ENCODE measurements around the gene TBPL1. TPM values are rescaled to one million over a fixed set of nuclear protein-coding genes. Genes with fewer than 3 reads are reported as not detected.
"Not testable (repeated sequence)": the region's sequence is repeated elsewhere in the genome, so short reads cannot be mapped to it uniquely, and the experiment has no call there.

TBPL1 gene
- total and polyA plus RNA-seq, 9 of the 15 experiments (the other 6 are each of a cell fraction or from before 2014, with no cell fraction given): 78.1 to 152 (median 107) TPM

DNA sequence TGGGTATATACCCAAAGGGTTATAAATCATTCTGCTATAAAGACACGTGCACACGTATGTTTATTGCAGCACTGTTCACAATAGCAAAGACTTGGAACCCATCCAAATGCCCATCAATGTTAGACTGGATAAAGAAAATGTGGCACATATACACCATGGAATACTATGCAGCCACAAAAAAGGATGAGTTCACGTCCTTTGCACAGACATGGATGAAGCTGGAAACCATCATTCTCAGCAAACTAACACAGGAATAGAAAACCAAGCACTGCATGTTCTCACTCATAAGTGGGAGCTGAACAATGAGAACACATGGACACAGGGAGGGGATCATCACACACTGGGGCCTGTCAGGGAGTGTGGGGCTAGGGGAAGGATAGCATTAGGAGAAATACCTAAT lies 16.7 kb upstream of the TBPL1 start:
- H4K20me1 ChIP-seq (replicated peaks; ENCODE audit: control insufficient read depth, insufficient read depth, low read length); DNase-seq (ENCODE audit: extremely low read depth in 1 of 4, low spot score in 3 of 4); H3K79me2 ChIP-seq (ENCODE audit: control insufficient read depth, insufficient read depth, low read length); H3K9me3 ChIP-seq (replicated peaks; ENCODE audit: control insufficient read depth, insufficient read depth, low read depth, low read length); ATAC-seq; BruUV-seq (replicated peaks); FAIRE-seq; H3K4me3 ChIP-seq; H3K9me1 ChIP-seq (ENCODE audit: control insufficient read depth, insufficient read depth, low read length); H3K36me3 ChIP-seq (ENCODE audit: control insufficient read depth, insufficient read depth, low read length); H3K27ac ChIP-seq (ENCODE audit: extremely low read depth, low read depth, low read length); in situ Hi-C loops (cut with MboI); H3K27me3 ChIP-seq (ENCODE audit: control insufficient read depth in 2 of 2, insufficient read depth in 2 of 2, low read length in 2 of 2); H3K9ac ChIP-seq (ENCODE audit: insufficient read depth in 1 of 2, low read depth in 2 of 2, low read length in 2 of 2); H3K4me2 ChIP-seq (ENCODE audit: insufficient read depth, low read length); intact Hi-C loops (cut with micrococcal nuclease); H2AFZ ChIP-seq (ENCODE audit: low read depth, low read length); H3K4me1 ChIP-seq (replicated peaks in 1 of 2; ENCODE audit: control insufficient read depth in 2 of 2, insufficient read depth in 2 of 2, low read length in 2 of 2): not testable (repeated sequence)
- WGBS (ENCODE audit: insufficient coverage, low coverage, missing lambda C conversion rate): 61% methylated on average over 3 of the region's 3 CpGs
- TF ChIP-seq BCOR (IDR thresholded peaks at IDR 0.05) (peak; percentile 70), ZNF146 (CRISPR knock-in tag; IDR thresholded peaks at IDR 0.05; ENCODE audit: unreplicated experiment) (peak; percentile 95), NFIC (IDR thresholded peaks at IDR 0.05) (0 out of 2 replicates have a peak, but pooled peaks have one; percentile 7)
- CTCF ChIA-PET (ENCODE audit: low intra/inter-chr PET ratio): interaction anchor here (0.6 kb wide), 2 partner anchors 89 to 1408 kb away, joined by 3 read pairs; no protein-coding TSS in a partner anchor
- POLR2A ChIA-PET: interaction anchor here (1.1 kb wide), 1 partner anchor 37 kb away, joined by 3 read pairs; no protein-coding TSS in a partner anchor

DNA sequence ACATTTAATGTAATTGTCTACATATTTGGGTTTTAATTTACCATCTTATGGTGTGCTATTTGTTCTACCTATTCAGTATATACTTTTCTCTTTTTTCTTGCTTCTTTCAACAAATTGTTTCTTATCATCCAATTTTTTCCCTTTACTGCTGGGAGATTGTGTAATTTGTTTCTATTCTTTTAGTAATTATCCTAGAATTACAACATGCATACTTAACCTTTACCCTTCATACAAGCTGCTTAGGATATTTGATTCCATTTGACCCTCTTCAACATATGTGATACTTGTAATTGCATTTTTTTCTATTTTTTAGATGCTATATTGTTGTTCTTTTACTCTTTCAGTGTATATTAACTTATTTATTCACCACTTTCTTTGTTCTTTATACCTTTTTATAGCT lies 15.1 kb upstream of the TBPL1 start:
- in situ Hi-C loops (cut with MboI): no loop called here
- no peak for FAIRE-seq
- POLR2A ChIA-PET: interaction anchor here (0.9 to 1.7 kb wide), 3 partner anchors 12 to 53 kb away, joined by 3 to 4 read pairs (median 3); no protein-coding TSS in a partner anchor

More for the DNA sequence above, 15.1 kb upstream of the TBPL1 start:
- ATAC-seq (no peak), DNase-seq (ENCODE audit: extremely low read depth in 1 of 4, low spot score in 3 of 4) (no peak)
- CTCF ChIA-PET (ENCODE audit: low intra/inter-chr PET ratio): no interaction called here
- no peak overlapping the region for H3K27ac ChIP-seq (ENCODE audit: extremely low read depth, low read depth, low read length)
- 0 out of 2 replicates have a peak, but pooled peaks cover 3% of the 10 kb centered on the region for H3K9me3 ChIP-seq (replicated peaks; ENCODE audit: control insufficient read depth, insufficient read depth, low read depth, low read length)
- H3K4me3 ChIP-seq: no peak overlapping the region
- H3K9ac ChIP-seq (ENCODE audit: insufficient read depth in 1 of 2, low read depth in 2 of 2, low read length in 2 of 2): no peak overlapping the region
- no peaks in the 10 kb centered on the region for H3K79me2 ChIP-seq (ENCODE audit: control insufficient read depth, insufficient read depth, low read length)
- no peaks in the 10 kb centered on the region for H3K27me3 ChIP-seq (ENCODE audit: control insufficient read depth in 2 of 2, insufficient read depth in 2 of 2, low read length in 2 of 2)
- TF ChIP-seq CEBPG (CRISPR knock-in tag; IDR thresholded peaks at IDR 0.05) (no peak), CEBPG (tag; conservative IDR thresholded peaks at IDR 0.05 in 1 of 2, IDR thresholded peaks at IDR 0.05 in 1 of 2) (0 out of 4 replicates have a peak, but pooled peaks of 1 of the 2 experiments have one; percentile 16), CEBPB (tag; IDR thresholded peaks at IDR 0.05) (peak; percentile 39; the same call in 1 of the 2 replicates), ZNF41 (CRISPR knock-in tag; conservative IDR thresholded peaks at IDR 0.05) (no peak)
- no TSS peak for BruUV-seq (replicated peaks)
- no peaks in the 10 kb centered on the region for H4K20me1 ChIP-seq (replicated peaks; ENCODE audit: control insufficient read depth, insufficient read depth, low read length)
- intact Hi-C loops (cut with micrococcal nuclease): no loop called here
- no peak overlapping the region for H3K4me2 ChIP-seq (ENCODE audit: insufficient read depth, low read length)
- H3K9me1 ChIP-seq (ENCODE audit: control insufficient read depth, insufficient read depth, low read length): no peaks in the 10 kb centered on the region
- peaks cover 0 to 2% of the 10 kb centered on the region in 2 experiments; a peak in 3 of 5 replicates for H3K4me1 ChIP-seq (replicated peaks in 1 of 2; ENCODE audit: control insufficient read depth in 2 of 2, insufficient read depth in 2 of 2, low read length in 2 of 2)
- no peaks in the 10 kb centered on the region for H3K36me3 ChIP-seq (ENCODE audit: control insufficient read depth, insufficient read depth, low read length)
- peak overlapping the region; percentile 43; the same call in 1 of the 2 replicates for H2AFZ ChIP-seq (ENCODE audit: low read depth, low read length)

Data from K562 (cell line).